K562 (cell line): ENCODE data around the gene SNRNP200. TPM values are rescaled to one million over a fixed set of nuclear protein-coding genes. Genes with fewer than 3 reads are reported as not detected.

Experiments used
- CBFB ChIP-seq: sonication (generic); formaldehyde crosslinking; IDR thresholded peaks from 2 replicates; pipeline ENCODE4 v1.4.0; 2020; ENCODE audit warnings: mild to moderate bottlenecking, missing genetic modification reagents
- FOXK2 ChIP-seq, 2 experiments: fragments of 450-650 bp; IDR thresholded peaks in 1 of 2; conservative IDR thresholded peaks in 1 of 2; 2 replicates each; pipeline ENCODE4 v1.6.1; 2016; ENCODE audit warnings: low read depth in 2 of 2, mild to moderate bottlenecking in 1 of 2
- HMGN3 ChIP-seq: IDR thresholded peaks from 2 replicates; pipeline ENCODE4 v1.6.1; 2011; ENCODE audit warnings: borderline replicate concordance, low read depth, mild to moderate bottlenecking, mixed read lengths, low read length; ENCODE audit not compliant: insufficient read length; ENCODE audit errors: extremely low read depth
- HNRNPL ChIP-seq: fragments of 200-400 bp; formaldehyde crosslinking; IDR thresholded peaks from 2 replicates; pipeline ENCODE4 v1.6.1; 2017; ENCODE audit warnings: low read depth, mild to moderate bottlenecking, low read length
- NRF1 ChIP-seq, 2 experiments: fragments of 450-650 bp; IDR thresholded peaks in 1 of 2; conservative IDR thresholded peaks in 1 of 2; 2 replicates each; pipeline ENCODE4 v1.6.1; 2014; ENCODE audit warnings: mild to moderate bottlenecking in 2 of 2
- POLR3G ChIP-seq: IDR thresholded peaks from 2 replicates; pipeline ENCODE4 v1.6.1; 2011; ENCODE audit not compliant: insufficient read length, insufficient replicate concordance; ENCODE audit errors: extremely low read depth
- RBM22 ChIP-seq: fragments of 200-400 bp; formaldehyde crosslinking; IDR thresholded peaks from 2 replicates; pipeline ENCODE4 v1.6.1; 2018; ENCODE audit warnings: low read length, low read depth; ENCODE audit not compliant: poor library complexity, severe bottlenecking
- SNAPC5 ChIP-seq: fragments of 250-450 bp; sonication (Bioruptor Pico); IDR thresholded peaks from 2 replicates; pipeline ENCODE4 v1.8.0; 2021; ENCODE audit warnings: moderate library complexity, mild to moderate bottlenecking, inconsistent platforms
- SREBF1 ChIP-seq: fragments of 150-350 bp; IDR thresholded peaks from 2 replicates; pipeline ENCODE4 v1.6.1; 2014; ENCODE audit warnings: antibody characterized with exemption, low read depth, low read length, borderline replicate concordance
- TAF1 ChIP-seq: IDR thresholded peaks from 2 replicates; pipeline ENCODE4 v1.6.1; 2011; ENCODE audit warnings: mild to moderate bottlenecking, low read length, moderate library complexity; ENCODE audit not compliant: insufficient read depth, control insufficient read depth, severe bottlenecking; ENCODE audit errors: extremely low read depth
- TEAD2 ChIP-seq: fragments of 450-650 bp; IDR thresholded peaks from 2 replicates; pipeline ENCODE4 v1.6.1; 2016; ENCODE audit warnings: missing genetic modification characterization, control low read depth, missing compliant biosample characterization
- ZNF146 ChIP-seq: IDR thresholded peaks from one replicate; pipeline ENCODE4 v1.6.1; 2018; ENCODE audit warnings: missing compliant biosample characterization; ENCODE audit not compliant: unreplicated experiment
- ZNF184 ChIP-seq: sonication (generic); formaldehyde crosslinking; IDR thresholded peaks from 2 replicates; pipeline ENCODE4 v1.5.0; 2020; ENCODE audit warnings: missing genetic modification reagents
- ZNF324 ChIP-seq: fragments of 250-450 bp; sonication (Bioruptor Pico); IDR thresholded peaks from 2 replicates; pipeline ENCODE4 v1.4.0; 2020; ENCODE audit warnings: mild to moderate bottlenecking
- ZNF830 ChIP-seq: fragments of 250-450 bp; sonication (Bioruptor Pico); IDR thresholded peaks from 2 replicates; pipeline ENCODE4 v1.5.0; 2021; ENCODE audit warnings: mild to moderate bottlenecking
- polyA plus RNA-seq, 8 experiments: library from polyadenylated mRNA; depleted of rRNA in 4 of 8; stranded (reverse) in 5 of 8; unstranded in 3 of 8; fragments of >200 nt; fragmentation: Nextera tagmentation in 2 of 8; fragmentation: Illumina TruSeq in 1 of 8; extraction: Ambion mirVana in 2 of 8; extraction: Trizol in 1 of 8; gene quantifications; 2 replicates each; pipeline versions ENCODE4 v1.2.1 to v1.2.3, GENCODE V29; 2011 to 2014; ENCODE audit warnings: inconsistent platforms in 1 of 8, missing spikeins in 1 of 8
- total RNA-seq, 7 experiments: library from RNA; depleted of rRNA in 6 of 7; stranded (reverse); fragments of >200 nt in 6 of 7; fragmentation: Illumina TruSeq in 2 of 7; extraction: Trizol in 2 of 7; gene quantifications; 2 replicates each; pipeline versions ENCODE4 v1.2.1 to v1.2.3, GENCODE V29; 2011 to 2021; ENCODE audit warnings: low replicate concordance in 1 of 7
- TF ChIP-seq, protein P1 (sequence below): conservative IDR thresholded peaks from 2 replicates; pipeline ENCODE4 v1.6.1; 2011; ENCODE audit warnings: low read depth, mild to moderate bottlenecking, low read length; ENCODE audit not compliant: control insufficient read depth
- TF ChIP-seq, protein P2 (sequence below): fragments of 450-650 bp; IDR thresholded peaks from 2 replicates; pipeline ENCODE4 v1.6.1; 2016; ENCODE audit warnings: low read depth

SNRNP200 gene
- total and polyA plus RNA-seq, 9 of the 15 experiments (the other 6 are each of a cell fraction or from before 2014, with no cell fraction given): 76.1 to 231 (median 155) TPM

DNA sequence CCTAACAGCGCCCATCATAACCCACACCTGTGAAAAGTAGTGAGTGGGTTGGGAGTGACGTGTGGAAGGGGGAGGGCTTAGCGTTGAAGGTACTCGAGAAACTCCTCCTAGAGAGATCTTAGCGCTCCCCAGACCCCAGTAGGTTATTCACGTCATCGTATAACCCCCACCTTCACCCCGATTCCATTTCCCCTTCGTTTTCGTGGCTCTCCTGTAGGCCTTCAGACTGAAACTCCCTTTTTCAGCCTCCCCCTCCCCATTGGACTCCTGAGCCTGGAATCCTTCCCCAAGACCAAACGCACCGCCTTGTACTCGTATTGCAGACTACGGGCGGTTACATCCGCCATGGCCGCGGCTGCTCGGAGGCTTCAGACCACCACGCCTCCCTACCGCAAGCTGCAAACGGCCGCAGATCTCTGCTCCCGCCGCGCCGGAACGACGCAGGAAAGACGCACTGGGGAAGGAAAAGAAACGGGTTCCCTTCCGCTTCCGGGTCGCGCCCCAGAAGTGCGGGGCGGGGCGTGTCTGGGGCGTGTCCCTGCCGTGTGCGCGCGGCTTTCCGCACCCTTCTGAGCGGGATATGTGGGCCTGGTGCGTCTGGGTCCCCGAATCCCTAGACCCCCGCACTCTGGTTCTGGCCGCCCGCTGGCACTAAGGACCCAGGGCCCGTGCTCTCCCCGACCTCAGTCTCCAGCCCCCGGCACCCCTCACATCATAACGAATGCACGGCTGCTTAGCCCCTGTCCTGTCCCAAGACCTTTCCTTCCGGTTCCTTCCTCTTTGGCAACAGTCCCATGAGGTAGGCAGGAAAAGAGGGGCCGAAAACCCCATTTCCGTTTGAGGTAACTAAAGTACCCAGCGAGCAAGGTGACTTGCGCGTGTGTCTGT is at the start of gene SNRNP200 (continued):
- peak; percentile 73 to 78 for TF ChIP-seq FOXK2 (conservative IDR thresholded peaks at IDR 0.05 in 1 of 2, IDR thresholded peaks at IDR 0.05 in 1 of 2; ENCODE audit: low read depth in 2 of 2)
- TF ChIP-seq HNRNPL: no peak
- TF ChIP-seq, protein P1, sequence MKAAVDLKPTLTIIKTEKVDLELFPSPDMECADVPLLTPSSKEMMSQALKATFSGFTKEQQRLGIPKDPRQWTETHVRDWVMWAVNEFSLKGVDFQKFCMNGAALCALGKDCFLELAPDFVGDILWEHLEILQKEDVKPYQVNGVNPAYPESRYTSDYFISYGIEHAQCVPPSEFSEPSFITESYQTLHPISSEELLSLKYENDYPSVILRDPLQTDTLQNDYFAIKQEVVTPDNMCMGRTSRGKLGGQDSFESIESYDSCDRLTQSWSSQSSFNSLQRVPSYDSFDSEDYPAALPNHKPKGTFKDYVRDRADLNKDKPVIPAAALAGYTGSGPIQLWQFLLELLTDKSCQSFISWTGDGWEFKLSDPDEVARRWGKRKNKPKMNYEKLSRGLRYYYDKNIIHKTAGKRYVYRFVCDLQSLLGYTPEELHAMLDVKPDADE: peak; percentile 83
- no peak for TF ChIP-seq ZNF146 (CRISPR knock-in tag)
- TF ChIP-seq ZNF324 (CRISPR knock-in tag): 0 out of 2 replicates have a peak, but pooled peaks have one; percentile 2
- peak; percentile 49 for TF ChIP-seq HMGN3
- no peak for TF ChIP-seq POLR3G
- peak; percentile 71 for TF ChIP-seq CBFB (CRISPR knock-in tag)
- TF ChIP-seq TEAD2: no peak
- peak; percentile 86 to 88 for TF ChIP-seq NRF1 (conservative IDR thresholded peaks at IDR 0.05 in 1 of 2, IDR thresholded peaks at IDR 0.05 in 1 of 2)
- TF ChIP-seq, protein P2, sequence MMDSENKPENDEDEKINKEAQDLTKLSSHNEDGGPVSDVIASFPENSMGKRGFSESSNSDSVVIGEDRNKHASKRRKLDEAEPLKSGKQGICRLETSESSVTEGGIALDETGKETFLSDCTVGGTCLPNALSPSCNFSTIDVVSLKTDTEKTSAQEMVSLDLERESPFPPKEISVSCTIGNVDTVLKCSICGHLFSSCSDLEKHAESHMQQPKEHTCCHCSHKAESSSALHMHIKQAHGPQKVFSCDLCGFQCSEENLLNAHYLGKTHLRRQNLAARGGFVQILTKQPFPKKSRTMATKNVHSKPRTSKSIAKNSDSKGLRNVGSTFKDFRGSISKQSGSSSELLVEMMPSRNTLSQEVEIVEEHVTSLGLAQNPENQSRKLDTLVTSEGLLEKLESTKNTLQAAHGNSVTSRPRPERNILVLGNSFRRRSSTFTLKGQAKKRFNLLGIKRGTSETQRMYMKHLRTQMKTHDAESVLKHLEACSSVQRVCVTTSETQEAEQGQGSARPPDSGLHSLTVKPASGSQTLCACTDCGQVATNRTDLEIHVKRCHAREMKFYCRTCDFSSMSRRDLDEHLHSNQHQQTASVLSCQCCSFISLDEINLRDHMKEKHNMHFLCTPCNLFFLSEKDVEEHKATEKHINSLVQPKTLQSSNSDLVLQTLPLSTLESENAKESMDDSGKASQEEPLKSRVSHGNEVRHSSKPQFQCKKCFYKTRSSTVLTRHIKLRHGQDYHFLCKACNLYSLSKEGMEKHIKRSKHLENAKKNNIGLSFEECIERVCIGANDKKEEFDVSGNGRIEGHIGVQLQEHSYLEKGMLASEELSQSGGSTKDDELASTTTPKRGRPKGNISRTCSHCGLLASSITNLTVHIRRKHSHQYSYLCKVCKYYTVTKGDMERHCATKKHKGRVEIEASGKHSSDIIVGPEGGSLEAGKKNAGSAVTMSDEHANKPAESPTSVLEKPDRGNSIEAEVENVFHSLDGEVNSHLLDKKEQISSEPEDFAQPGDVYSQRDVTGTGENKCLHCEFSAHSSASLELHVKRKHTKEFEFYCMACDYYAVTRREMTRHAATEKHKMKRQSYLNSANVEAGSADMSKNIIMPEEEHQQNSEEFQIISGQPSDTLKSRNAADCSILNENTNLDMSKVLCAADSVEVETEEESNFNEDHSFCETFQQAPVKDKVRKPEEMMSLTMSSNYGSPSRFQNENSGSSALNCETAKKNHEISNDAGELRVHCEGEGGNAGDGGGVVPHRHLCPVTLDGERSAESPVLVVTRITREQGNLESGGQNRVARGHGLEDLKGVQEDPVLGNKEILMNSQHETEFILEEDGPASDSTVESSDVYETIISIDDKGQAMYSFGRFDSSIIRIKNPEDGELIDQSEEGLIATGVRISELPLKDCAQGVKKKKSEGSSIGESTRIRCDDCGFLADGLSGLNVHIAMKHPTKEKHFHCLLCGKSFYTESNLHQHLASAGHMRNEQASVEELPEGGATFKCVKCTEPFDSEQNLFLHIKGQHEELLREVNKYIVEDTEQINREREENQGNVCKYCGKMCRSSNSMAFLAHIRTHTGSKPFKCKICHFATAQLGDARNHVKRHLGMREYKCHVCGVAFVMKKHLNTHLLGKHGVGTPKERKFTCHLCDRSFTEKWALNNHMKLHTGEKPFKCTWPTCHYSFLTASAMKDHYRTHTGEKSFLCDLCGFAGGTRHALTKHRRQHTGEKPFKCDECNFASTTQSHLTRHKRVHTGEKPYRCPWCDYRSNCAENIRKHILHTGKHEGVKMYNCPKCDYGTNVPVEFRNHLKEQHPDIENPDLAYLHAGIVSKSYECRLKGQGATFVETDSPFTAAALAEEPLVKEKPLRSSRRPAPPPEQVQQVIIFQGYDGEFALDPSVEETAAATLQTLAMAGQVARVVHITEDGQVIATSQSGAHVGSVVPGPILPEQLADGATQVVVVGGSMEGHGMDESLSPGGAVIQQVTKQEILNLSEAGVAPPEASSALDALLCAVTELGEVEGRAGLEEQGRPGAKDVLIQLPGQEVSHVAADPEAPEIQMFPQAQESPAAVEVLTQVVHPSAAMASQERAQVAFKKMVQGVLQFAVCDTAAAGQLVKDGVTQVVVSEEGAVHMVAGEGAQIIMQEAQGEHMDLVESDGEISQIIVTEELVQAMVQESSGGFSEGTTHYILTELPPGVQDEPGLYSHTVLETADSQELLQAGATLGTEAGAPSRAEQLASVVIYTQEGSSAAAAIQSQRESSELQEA: no peak
- no peak for TF ChIP-seq SNAPC5 (CRISPR knock-in tag)
- no peak for TF ChIP-seq ZNF184 (CRISPR knock-in tag)
- peak; percentile 90 for TF ChIP-seq TAF1
- TF ChIP-seq ZNF830 (CRISPR knock-in tag): 0 out of 2 replicates have a peak, but pooled peaks have one; percentile 45
- peak; percentile 30 for TF ChIP-seq RBM22
- TF ChIP-seq SREBF1: peak; percentile 78; the same call in 1 of the 2 replicates
